GM18508 (cell line): ENCODE results near the gene PAX6.

Source experiments
- ATAC-seq: cut with Tn5 transposase; IDR thresholded peaks from one replicate; pipeline ENCODE4 v1.9.1; 2021; ENCODE audit warnings: moderate number of reproducible peaks; ENCODE audit not compliant: insufficient read depth, unreplicated experiment

Gene PAX6

DNA sequence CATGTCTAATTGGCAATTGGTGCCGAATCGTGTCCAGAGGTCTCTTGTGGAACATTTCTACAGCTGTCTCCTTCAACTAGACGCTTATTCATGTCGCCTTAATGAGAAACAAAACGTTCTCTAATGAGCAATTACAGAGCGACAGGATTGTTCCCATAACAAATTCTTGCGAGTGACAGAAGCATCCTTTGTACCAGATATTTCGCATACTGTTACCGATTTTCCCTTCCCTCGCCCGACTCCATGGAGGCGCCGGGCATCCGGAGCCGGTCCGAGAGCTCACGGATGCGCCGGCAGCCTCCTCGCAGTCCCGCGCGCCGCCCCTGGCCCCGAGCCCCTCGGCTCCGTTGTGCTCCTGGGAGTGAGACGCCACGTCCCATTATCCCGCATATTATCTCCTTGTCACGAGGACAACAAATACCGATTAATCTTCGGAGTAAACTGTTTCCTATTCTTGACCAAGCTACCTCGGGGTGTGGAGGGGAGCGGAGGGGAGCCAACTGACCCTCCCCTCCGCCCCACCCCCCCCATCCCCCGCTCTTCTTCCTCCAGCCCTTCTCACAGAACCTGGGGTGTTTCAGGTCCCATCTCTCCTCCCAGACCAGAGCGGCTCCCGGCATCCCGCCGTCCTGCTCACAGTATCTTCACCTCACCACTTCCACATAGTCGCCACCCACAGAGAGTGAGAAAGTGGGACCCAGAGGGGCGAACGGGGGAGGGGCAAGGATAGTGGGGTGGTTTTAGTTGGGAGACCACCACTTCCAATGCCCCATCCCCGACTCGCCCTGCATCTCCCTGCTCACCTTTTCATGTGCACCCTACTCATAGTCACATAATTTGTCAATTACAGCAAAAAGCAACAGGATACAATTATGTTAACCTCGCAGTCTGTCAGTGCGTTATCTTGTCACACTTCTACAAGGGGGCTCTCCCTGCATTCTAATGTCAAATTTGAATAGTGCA lies 11.4 kb downstream of the PAX6 start:
- ATAC-seq = no peak

DNA sequence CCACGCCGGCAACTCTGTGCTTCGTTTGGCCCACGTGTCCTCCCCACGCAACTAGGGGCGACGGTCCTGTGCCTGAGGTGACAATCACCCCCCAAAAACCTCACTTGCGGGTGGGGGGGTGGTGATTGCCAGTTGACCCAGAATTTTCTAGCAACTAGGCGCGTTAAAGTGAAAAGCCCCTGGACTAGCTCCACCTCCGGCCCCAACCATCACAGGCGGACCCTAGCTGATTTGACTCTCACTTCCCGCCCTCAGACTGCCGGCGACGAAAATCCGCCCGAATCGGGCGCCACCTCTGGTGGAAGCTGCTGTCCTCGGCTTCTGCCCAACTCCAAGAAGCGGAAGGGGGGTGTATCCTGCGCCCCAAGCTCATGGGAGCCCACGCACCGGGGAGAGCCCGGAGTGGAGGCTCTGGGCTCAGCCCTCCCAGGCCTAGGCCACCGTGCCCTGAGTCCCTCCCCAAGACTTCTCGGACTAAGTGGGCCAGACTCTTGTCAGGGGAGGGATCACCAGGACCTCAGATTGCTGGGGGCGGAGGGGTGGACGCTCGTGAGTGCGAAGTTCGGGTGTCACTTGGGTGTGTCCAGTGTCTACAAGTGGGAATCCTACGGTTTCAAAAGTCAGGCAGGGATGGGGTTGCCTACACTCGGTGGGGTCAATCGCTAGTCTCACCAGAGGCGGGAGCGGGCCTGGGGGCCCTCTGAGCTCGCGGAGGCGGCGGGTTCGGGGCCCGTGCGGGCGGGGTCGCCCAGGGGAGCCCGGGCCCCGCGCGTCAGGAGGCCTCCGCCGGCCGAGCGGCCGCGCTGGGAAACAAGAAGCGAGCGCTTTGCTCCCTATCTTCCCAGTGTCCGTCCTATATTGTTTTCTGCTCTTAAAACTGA lies 12.3 kb downstream of the PAX6 start:
- ATAC-seq = no peak

GRCh38 chr11:31798057-31798553 lies 13.0 kb downstream of the PAX6 start:
- ATAC-seq = no peak

GRCh38 chr11:31797190-31798056 lies 13.7 kb downstream of the PAX6 start:
- ATAC-seq = no peak

DNA sequence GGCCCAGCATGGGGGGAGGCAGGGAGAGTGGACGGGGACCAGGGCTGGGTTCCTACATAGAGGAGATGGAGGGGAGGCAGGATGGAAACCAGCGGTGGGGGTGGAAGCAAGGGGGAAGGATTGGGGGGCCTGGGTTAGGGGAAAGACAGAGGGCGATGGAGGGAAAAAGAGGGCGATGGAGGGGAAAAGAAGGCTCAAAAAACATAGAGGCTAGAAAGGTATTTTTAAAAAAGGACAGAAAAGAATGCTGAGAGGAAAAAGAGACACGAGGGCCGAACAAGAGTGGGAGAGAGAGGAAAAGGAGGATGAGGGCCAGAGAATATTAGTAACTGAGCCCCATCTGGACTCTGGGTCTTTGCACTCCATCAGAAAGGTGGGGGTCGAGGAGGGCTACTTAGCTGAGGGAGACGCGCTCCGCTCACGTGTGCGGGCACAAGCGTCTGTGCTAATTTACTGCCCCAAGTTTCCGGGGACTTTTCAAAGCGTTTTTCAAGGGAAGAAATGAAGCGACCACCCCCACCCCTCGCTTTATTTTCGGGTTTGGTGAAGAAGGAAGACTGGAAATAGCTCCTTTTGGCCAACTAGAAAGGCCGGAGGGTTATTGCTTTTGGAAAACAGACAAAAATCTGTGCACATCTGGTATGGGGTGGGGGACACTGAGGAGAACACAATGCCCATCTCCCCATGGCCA lies 14.5 kb downstream of the PAX6 start:
- no peak for ATAC-seq

GRCh38 chr11:31795706-31796498 lies 15.2 kb downstream of the PAX6 start:
- no peak for ATAC-seq

- ATAC-seq = no peak
These were observed 16.6 kb downstream of the PAX6 start for GRCh38 chr11:31794548-31794947.

DNA sequence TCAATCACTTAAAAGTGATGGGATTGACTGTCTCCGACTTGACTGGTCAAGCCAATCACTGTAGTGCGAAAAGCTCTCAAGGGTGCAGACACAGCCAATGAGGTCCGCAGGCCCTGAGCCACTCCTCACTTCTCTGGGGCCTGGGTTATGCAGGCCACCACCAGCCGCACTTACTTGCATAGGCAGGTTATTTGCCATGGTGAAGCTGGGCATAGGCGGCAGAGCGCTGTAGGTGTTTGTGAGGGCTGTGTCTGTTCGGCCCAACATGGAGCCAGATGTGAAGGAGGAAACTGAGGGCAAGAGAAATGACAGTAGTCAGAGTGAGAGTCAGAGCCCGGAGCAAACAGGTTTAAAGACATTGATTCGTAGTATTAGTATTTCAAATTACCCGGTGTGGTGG lies 17.9 kb downstream of the PAX6 start:
- ATAC-seq = no peak

DNA sequence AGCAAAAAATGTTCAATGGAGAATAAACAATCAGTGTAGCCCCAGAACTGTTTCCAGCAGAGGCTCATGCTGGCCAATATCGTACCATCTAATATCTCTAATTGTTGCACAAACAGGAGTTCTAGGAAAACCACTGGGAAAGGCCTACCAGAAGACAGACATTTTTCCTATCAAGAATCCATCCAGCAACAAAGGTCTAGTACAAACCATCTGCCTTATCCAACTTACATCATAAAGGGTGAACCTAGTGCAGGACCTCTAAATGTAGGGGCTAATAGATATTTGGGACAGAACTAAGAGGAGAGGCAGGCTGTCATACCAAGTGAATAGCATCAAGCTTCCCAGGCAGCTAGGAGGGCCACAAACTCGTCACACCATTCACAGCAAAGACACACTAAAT lies 18.7 kb downstream of the PAX6 start:
- ATAC-seq = no peak

DNA sequence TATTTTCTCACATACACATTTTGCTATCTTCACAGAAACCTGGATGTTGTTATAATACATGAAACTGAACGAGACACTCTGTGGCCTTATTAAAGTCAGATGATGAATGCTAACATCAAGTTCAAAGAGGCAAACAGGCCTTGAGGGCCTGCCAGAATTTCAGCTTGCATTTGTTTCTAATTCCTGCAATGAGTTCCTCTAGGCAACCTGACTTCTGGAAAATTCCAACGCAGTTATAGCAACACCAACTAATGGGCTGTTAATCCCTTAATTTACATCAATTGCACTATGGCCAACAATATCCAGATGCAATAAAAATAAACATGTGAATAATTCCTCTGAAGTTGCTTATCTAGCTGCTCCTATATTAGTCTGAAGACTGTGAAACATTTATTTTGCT lies 19.1 kb downstream of the PAX6 start:
- no peak for ATAC-seq

DNA sequence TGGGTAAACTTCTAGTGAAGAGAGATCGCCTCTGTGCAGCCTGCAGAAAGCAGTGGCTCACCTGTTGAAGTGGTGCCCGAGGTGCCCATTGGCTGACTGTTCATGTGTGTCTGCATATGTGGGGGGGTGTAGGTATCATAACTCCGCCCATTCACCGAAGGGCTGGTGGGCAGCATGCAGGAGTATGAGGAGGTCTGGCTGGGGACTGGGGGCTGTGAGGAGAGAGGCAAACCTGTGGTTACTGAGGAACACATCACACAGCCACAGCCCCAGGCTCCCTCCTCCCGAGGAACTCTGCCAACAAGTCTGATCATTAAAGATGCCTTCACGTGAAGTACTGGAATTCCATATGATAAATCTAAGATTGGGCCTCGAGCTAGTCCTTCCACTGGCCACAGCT lies 20.5 kb downstream of the PAX6 start:
- ATAC-seq = no peak

DNA sequence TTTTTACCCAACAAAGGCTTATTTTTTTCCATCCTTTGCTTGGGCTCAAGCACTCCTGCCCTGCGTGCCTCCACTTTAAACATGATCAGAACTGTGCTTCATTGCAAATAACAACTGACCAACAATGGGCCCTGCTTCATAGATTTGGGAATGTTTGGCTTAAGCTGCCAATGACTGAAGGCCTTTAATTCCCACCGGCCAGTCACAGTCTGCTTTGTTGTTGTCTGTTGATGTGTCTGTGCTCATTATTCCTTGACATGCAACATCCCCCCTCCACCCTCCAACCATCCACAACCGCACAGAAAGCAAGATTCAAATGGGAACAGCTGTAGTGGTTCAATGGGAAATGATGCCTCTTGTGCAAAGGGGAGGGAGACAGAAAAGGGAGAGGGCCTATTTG lies 23.0 kb downstream of the PAX6 start:
- no peak for ATAC-seq

- no peak for ATAC-seq
These were observed 24.0 kb downstream of the PAX6 start for GRCh38 chr11:31786996-31787685.

- ATAC-seq = no peak
These were observed 26.5 kb downstream of the PAX6 start for GRCh38 chr11:31784611-31785010.

- ATAC-seq = no peak
These were observed 27.9 kb downstream of the PAX6 start for GRCh38 chr11:31783252-31783651.

DNA sequence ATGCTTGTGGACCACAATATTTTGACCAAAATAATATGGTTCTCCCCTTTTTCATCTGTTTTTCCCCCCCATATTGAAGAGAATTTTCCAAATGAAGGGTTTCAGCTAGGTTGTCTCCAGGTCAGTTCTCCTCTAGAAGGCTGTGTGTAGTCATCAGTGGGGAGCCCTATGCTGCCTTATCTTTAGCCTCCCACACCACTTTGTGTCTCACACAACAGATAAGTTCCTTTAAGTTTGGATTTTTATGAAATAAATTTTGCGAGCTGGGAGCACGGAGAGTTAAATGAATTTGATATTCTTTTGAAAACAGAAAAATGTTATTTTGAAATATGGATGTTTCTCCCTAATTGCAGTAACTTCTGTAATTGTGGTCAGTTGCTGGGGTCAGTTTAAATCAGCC lies 28.9 kb downstream of the PAX6 start:
- ATAC-seq = no peak

DNA sequence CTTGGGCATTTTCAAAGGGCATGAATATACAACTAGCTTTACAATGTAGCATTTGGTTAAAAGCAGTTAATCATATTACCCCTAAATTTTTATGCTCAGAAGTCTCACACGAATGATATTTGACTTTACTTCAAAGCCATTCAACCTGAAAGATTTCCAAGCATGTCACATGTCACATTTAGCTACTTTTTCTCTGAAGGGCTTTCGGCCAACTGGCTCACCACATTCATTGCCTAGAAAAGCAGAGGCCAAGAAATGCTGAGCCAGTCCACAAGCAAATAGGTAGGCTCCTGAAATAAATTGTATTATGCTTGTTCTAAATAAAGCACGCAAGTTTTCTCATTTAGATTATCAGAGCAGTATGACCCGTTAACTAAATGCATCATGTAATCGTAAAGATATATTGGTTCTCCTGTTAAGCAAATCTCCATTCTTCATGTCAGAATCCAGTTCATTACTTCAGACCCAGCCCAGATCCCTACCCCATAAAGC lies 30.6 kb downstream of the PAX6 start:
- no peak for ATAC-seq

GRCh38 chr11:31780078-31780477 lies 31.0 kb downstream of the PAX6 start:
- ATAC-seq = no peak
